Neural cell (in vitro differentiated cells): ENCODE results near the gene SPATA3. TPM values are rescaled to one million over a fixed set of nuclear protein-coding genes. Genes with fewer than 3 reads are reported as not detected.

Experiments
- H2AFZ ChIP-seq: fragments of 200-600, 300-800 bp; sonication (generic), shearing (Covaris generic); 2 replicates; pipeline ENCODE4 v1.6.0; 2014; ENCODE audit warnings: low read depth, mild to moderate bottlenecking, antibody characterized with exemption, low read length, moderate library complexity
- H3F3A ChIP-seq: fragments of 200-600 bp; shearing (Covaris generic); 2 replicates; pipeline ENCODE4 v1.6.1; 2016; ENCODE audit warnings: mild to moderate bottlenecking, moderate library complexity, mixed read lengths, antibody characterized with exemption, low read length; ENCODE audit not compliant: insufficient read depth, poor library complexity, severe bottlenecking
- H3K27ac ChIP-seq: fragments of 200-600, 300-800 bp; sonication (generic), shearing (Covaris generic); 2 replicates; pipeline ENCODE4 v1.5.1; 2014; ENCODE audit warnings: mild to moderate bottlenecking, low read length, moderate library complexity
- H3K27me3 ChIP-seq: fragments of 300-800, 200-600 bp; sonication (generic), shearing (Covaris generic); 2 replicates; pipeline ENCODE4 v1.6.0; 2014; ENCODE audit warnings: mild to moderate bottlenecking, low read depth, low read length, moderate library complexity; ENCODE audit not compliant: insufficient read depth
- H3K36me3 ChIP-seq: fragments of 300-800, 200-600 bp; sonication (generic), shearing (Covaris generic); 2 replicates; pipeline ENCODE4 v1.5.1; 2014; ENCODE audit warnings: mild to moderate bottlenecking, antibody characterized with exemption, low read length, moderate library complexity; ENCODE audit not compliant: insufficient read depth
- H3K4me2 ChIP-seq: fragments of 300-800, 200-600 bp; sonication (generic), shearing (Covaris generic); 2 replicates; pipeline ENCODE4 v1.6.0; 2014; ENCODE audit warnings: mild to moderate bottlenecking, low read length
- H3K4me3 ChIP-seq: fragments of 300-800, 200-600 bp; sonication (generic), shearing (Covaris generic); 2 replicates; pipeline ENCODE4 v1.5.1; 2014; ENCODE audit warnings: mild to moderate bottlenecking, low read length, moderate library complexity
- H3K79me2 ChIP-seq: fragments of 200-600 bp; shearing (Covaris generic); replicated peaks from 2 replicates; pipeline ENCODE4 v1.6.0; 2014; ENCODE audit warnings: mild to moderate bottlenecking, low read length, moderate library complexity; ENCODE audit not compliant: insufficient read depth
- H3K9ac ChIP-seq: fragments of 300-800, 200-600 bp; sonication (generic), shearing (Covaris generic); 2 replicates; pipeline ENCODE4 v1.6.1; 2016; ENCODE audit warnings: mild to moderate bottlenecking, low read length, mixed read lengths
- H3K9me2 ChIP-seq: fragments of 200-600 bp; shearing (Covaris generic); 2 replicates; pipeline ENCODE4 v1.6.1; 2016; ENCODE audit warnings: mild to moderate bottlenecking, low read length, mixed read lengths; ENCODE audit not compliant: insufficient read depth
- H3K9me3 ChIP-seq: fragments of 200-600, 300-800 bp; sonication (generic), shearing (Covaris generic); 2 replicates; pipeline ENCODE4 v1.6.1; 2016; ENCODE audit warnings: mild to moderate bottlenecking, mixed run types, low read length, moderate library complexity, mixed read lengths
- H4K20me1 ChIP-seq: fragments of 200-600 bp; shearing (Covaris generic); 2 replicates; pipeline ENCODE4 v1.6.1; 2016; ENCODE audit warnings: mild to moderate bottlenecking, mixed run types; ENCODE audit not compliant: insufficient read depth
- CTCF ChIP-seq: fragments of 450-650 bp; IDR thresholded peaks from 2 replicates; pipeline ENCODE4 v1.5.1; 2014; ENCODE audit warnings: antibody characterized with exemption, mild to moderate bottlenecking, moderate library complexity; ENCODE audit not compliant: poor library complexity, severe bottlenecking
- EP300 ChIP-seq: fragments of 450-650 bp; conservative IDR thresholded peaks from 2 replicates; pipeline ENCODE4 v1.6.1; 2014; ENCODE audit warnings: antibody characterized with exemption, mild to moderate bottlenecking, moderate library complexity; ENCODE audit not compliant: poor library complexity, severe bottlenecking
- EZH2 ChIP-seq: fragments of 200-600, 300-800 bp; shearing (Covaris generic), sonication (generic); IDR thresholded peaks from 2 replicates; pipeline ENCODE4 v1.6.1; 2014; ENCODE audit warnings: antibody characterized with exemption, low read length, borderline replicate concordance, mild to moderate bottlenecking; ENCODE audit not compliant: insufficient read depth, poor library complexity, severe bottlenecking
- MXI1 ChIP-seq: fragments of 450-650 bp; conservative IDR thresholded peaks from 2 replicates; pipeline ENCODE4 v1.6.1; 2014; ENCODE audit warnings: antibody characterized with exemption, mild to moderate bottlenecking; ENCODE audit not compliant: poor library complexity, severe bottlenecking
- POLR2AphosphoS5 ChIP-seq: IDR thresholded peaks from 2 replicates; pipeline ENCODE4 v1.6.1; 2012
- RAD21 ChIP-seq: fragments of 450-650 bp; conservative IDR thresholded peaks from 2 replicates; pipeline ENCODE4 v1.6.1; 2014; ENCODE audit warnings: antibody characterized with exemption, mild to moderate bottlenecking, moderate library complexity
- REST ChIP-seq: IDR thresholded peaks from 2 replicates; pipeline ENCODE4 v1.6.1; 2012; ENCODE audit warnings: borderline replicate concordance
- SMC3 ChIP-seq: fragments of 450-650 bp; conservative IDR thresholded peaks from 2 replicates; pipeline ENCODE4 v1.6.1; 2014; ENCODE audit warnings: antibody characterized with exemption, mild to moderate bottlenecking, moderate library complexity; ENCODE audit not compliant: poor library complexity
- TAF1 ChIP-seq: IDR thresholded peaks from 2 replicates; pipeline ENCODE4 v1.6.1; 2012; ENCODE audit warnings: low read depth
- polyA plus RNA-seq: library from polyadenylated mRNA; depleted of rRNA; stranded (reverse); fragments of >200 nt; gene quantifications from 2 replicates; pipeline ENCODE4 v1.2.3, GENCODE V29; 2014

SPATA3 gene
- polyA plus RNA-seq, 1 donor from 2014 or later, result not detected

GRCh38 chr2:230976671-230977171, 19.2 kb upstream of the SPATA3 start:
- H3K9me2 ChIP-seq, result no peaks in the 10 kb centered on the region
- H3K27ac ChIP-seq, result no peak overlapping the region
- no peaks in the 10 kb centered on the region for H3K27me3 ChIP-seq
- H3K4me2 ChIP-seq, result no peak overlapping the region
- H4K20me1 ChIP-seq, result no peaks in the 10 kb centered on the region
- no peak overlapping the region for H3K4me3 ChIP-seq
- H3K9ac ChIP-seq, result no peak overlapping the region
- no peak overlapping the region for H2AFZ ChIP-seq
- H3K79me2 ChIP-seq, result no peaks in the 10 kb centered on the region
- H3K36me3 ChIP-seq, result no peaks in the 10 kb centered on the region
- H3K9me3 ChIP-seq, result no peaks in the 10 kb centered on the region
- no peak for TF ChIP-seq MXI1
- TF ChIP-seq RAD21, result no peak
- TF ChIP-seq EZH2, result no peak
- no peak for TF ChIP-seq REST
- no peak for TF ChIP-seq EP300
- TF ChIP-seq TAF1, result no peak
- TF ChIP-seq CTCF, result no peak
- no peak for TF ChIP-seq POLR2AphosphoS5
- TF ChIP-seq SMC3, result no peak
- no peaks in the 10 kb centered on the region for H3F3A ChIP-seq

- Histone ChIP-seq H3F3A (no peaks in the 10 kb centered on the region), H3K27ac (no peak overlapping the region), H3K9me2 (no peaks in the 10 kb centered on the region), H3K79me2 (no peaks in the 10 kb centered on the region), H3K4me2 (no peak overlapping the region), H3K9ac (no peak overlapping the region), H4K20me1 (no peaks in the 10 kb centered on the region), H2AFZ (no peak overlapping the region), H3K9me3 (no peaks in the 10 kb centered on the region), H3K4me3 (no peak overlapping the region), H3K27me3 (no peaks in the 10 kb centered on the region), H3K36me3 (no peaks in the 10 kb centered on the region)
- TF ChIP-seq CTCF, result no peak
- TF ChIP-seq EP300, result peak; percentile 12
- TF ChIP-seq POLR2AphosphoS5, result no peak
- no peak for TF ChIP-seq EZH2
- TF ChIP-seq RAD21, result no peak
Measured at GRCh38 chr2:230980468-230980867, 15.5 kb upstream of the SPATA3 start.
